Hair follicle dermal papilla cell (primary cell): Measurements from ENCODE around the gene MDM1. TPM values are rescaled to one million over a fixed set of nuclear protein-coding genes. Genes with fewer than 3 reads are reported as not detected.

Source experiments
- total RNA-seq: library from RNA; depleted of rRNA; stranded (reverse); fragments of >200 nt; gene quantifications from 2 replicates; pipeline ENCODE4 v1.2.3, GENCODE V29; 2012

MDM1 gene, protein sequence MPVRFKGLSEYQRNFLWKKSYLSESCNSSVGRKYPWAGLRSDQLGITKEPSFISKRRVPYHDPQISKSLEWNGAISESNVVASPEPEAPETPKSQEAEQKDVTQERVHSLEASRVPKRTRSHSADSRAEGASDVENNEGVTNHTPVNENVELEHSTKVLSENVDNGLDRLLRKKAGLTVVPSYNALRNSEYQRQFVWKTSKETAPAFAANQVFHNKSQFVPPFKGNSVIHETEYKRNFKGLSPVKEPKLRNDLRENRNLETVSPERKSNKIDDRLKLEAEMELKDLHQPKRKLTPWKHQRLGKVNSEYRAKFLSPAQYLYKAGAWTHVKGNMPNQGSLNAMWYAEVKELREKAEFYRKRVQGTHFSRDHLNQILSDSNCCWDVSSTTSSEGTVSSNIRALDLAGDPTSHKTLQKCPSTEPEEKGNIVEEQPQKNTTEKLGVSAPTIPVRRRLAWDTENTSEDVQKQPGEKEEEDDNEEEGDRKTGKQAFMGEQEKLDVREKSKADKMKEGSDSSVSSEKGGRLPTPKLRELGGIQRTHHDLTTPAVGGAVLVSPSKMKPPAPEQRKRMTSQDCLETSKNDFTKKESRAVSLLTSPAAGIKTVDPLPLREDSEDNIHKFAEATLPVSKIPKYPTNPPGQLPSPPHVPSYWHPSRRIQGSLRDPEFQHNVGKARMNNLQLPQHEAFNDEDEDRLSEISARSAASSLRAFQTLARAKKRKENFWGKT
- 9.1 and 14.4 TPM in 2 replicates for total RNA-seq

DNA sequence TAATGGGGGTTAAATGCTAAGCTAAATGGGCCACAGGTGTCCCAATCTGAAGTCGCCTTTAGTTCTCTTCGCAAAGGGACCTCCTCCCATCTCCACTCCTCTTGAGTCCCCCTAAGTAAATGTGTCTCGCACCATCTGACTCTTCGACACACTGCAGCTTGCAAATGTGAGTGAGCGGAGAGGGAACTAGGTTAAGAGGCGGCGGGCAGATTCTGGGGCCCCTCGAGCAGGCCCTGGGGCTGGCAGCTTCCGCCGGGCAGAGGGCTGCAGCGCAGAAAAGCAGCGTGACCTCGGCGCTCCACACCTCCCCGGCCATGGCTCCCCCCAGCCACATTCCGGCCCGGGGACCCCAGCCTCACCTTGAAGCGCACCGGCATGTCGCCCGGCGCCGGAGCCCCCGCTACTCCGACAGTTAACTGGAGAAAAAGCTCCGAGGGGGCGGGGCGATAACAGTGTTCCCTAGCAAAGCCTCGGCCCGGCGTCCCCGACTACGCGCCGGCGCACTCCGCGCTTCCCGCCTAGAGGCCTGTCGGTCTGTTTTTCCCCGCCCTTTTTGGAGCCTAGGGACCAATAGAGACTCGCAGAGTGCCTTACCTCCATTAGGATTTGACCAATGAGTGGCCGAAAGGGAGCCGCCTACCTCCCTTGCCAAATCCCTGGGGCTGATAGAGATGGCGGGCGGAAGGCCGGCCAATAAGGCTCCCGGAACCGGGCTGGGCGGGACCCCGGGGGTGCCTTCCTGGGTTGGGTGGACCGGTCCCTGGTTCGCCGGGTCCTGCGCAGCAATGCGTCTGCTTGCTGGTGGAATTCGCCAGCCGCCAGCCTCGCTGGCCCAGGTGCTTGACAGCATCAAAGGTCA lies at the start of gene MDM1:
TSS of gene MDM1 (minus strand) at position 494 of the 859 bp plus-strand sequence. CDS start at position 377, 117 bp downstream.

GRCh38 chr12:68253504-68253903 lies 78.7 kb downstream of the MDM1 start, which contains the start of gene IL22:
Gene IL22 (minus strand): TSS chr12:68253604. CDS start chr12:68253448, 156 bp downstream.

Other genes starting within 250 kb of the MDM1 start
- not detected in 2 replicates for gene IFNG, start 172.6 kb downstream of the MDM1 start, total RNA-seq
- gene IL26, start 106.6 kb downstream of the MDM1 start, total RNA-seq, result not detected in 2 replicates
- not detected in 2 replicates for gene IL22, start 78.8 kb downstream of the MDM1 start, total RNA-seq